Activated naive CD4-positive, alpha-beta T cell treated with anti-CD3 and anti-CD28 coated beads, Interleukin-2, amount 50 U/mL, for 72 hours (primary cell): Measurements from ENCODE around the gene TLE5. TPM values are rescaled to one million over a fixed set of nuclear protein-coding genes. Genes with fewer than 3 reads are reported as not detected.
"Not testable (repeated sequence)": the region's sequence is repeated elsewhere in the genome, so short reads cannot be mapped to it uniquely, and the experiment has no call there.

Experiments used
- ATAC-seq, 2 donors: fragments of 150-1000 bp; cut with Tn5 transposase; 2 replicates each; pipeline ENCODE4 v1.10.0; 2021; ENCODE audit warnings: mild to moderate bottlenecking in 2 of 2, moderate library complexity in 2 of 2
- DNase-seq, 2 donors: peaks; one replicate each; pipeline ENCODE4 v3.0.0; 2021 to 2022; ENCODE audit warnings: low spot score in 2 of 2
- H3K27ac Mint-ChIP-seq, 2 donors: one replicate each; pipeline ENCODE4 v1.8.0; 2022; ENCODE audit warnings: mild to moderate bottlenecking in 2 of 2, mixed read lengths in 2 of 2
- H3K36me3 Mint-ChIP-seq, 2 donors: one replicate each; pipeline ENCODE4 v1.8.0; 2022; ENCODE audit warnings: mixed read lengths in 2 of 2
- H3K9me3 Mint-ChIP-seq, 2 donors: one replicate each; pipeline ENCODE4 v1.8.0; 2022; ENCODE audit warnings: mixed read lengths in 2 of 2
- total RNA-seq, 2 donors: library from RNA; stranded (reverse); gene quantifications; one replicate each; pipeline ENCODE4 v1.2.3, GENCODE V29; 2022

TLE5 gene
- total RNA-seq, 2 donors from 2014 or later = 335 to 405 TPM

DNA sequence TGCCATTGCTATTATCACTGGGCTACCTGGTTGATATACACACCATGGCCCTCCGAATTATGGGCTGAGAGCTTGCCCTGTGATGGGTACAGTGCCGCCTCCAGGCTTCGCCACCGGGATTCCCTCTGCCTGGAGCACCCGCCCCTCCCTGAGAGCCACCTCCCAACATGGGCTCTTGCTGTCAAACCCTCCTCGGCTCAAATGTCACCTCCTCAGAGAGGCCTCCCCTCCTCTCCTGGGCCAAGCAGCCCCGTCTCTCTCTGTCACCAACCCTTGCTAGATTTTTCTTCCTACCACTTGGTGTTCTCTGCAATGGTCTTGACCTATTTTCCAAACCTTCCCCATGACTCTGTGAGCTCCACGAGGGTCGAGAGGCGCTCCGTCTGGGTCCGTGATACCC, 21.0 kb downstream of the TLE5 start:
- no peak for DNase-seq
- no peaks in the 10 kb centered on the region for H3K9me3 Mint-ChIP-seq
- no peak for ATAC-seq
- peak overlapping the region in 1 of 2 donors; percentile 39 for H3K27ac Mint-ChIP-seq
- no peaks in the 10 kb centered on the region for H3K36me3 Mint-ChIP-seq

- Mint-ChIP-seq H3K9me3 (no peaks in the 10 kb centered on the region), H3K36me3 (no peaks in the 10 kb centered on the region), H3K27ac (no peak overlapping the region)
- DNase-seq (no peak), ATAC-seq (no peak)
These were observed 22.6 kb downstream of the TLE5 start for GRCh38 chr19:3039641-3040077.

DNA sequence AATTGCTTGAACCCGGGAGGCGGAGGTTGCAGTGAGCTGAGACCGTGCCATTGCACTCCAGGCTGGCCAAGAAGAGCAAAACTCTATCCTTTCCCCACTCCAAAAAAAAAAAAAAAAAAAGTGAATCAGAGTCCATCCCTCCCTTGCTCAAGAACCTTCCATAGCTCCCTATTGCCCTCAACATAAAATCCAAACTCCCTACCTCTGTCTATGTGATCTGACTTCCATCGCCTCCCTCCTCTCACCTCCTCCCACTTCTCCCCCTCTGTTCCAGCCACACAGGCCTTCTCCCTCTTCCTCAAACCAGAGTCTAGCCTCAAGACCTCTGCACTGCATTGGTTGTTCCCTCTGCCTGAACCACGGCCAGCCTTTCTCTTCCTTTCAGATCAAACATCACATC, 23.2 kb downstream of the TLE5 start:
- Mint-ChIP-seq H3K27ac (no peak overlapping the region), H3K36me3 (no peaks in the 10 kb centered on the region), H3K9me3 (no peaks in the 10 kb centered on the region)
- ATAC-seq (no peak), DNase-seq (no peak)

DNA sequence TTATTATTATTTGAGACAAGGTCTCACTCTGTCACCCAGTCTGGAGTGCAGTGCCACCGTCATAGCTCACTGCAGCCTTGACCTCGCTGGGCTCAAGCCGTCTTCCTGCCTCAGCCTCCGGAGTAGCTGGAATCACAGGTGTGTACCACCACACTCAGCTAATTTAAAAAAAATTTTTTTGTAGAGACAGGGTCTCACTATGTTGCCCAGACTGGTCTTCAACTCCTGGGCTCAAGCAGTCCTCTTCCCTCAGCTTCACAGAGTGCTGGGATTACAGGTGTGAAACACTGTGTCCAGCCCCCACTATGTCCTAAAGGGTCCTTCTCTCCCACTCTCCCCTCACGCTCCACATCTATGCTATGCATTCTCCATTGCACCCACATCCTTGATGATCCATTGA, 24.1 kb downstream of the TLE5 start:
- Mint-ChIP-seq H3K36me3 (no peaks in the 10 kb centered on the region), H3K27ac (no peak overlapping the region), H3K9me3 (no peaks in the 10 kb centered on the region)
- DNase-seq (no peak), ATAC-seq (no peak)

DNA sequence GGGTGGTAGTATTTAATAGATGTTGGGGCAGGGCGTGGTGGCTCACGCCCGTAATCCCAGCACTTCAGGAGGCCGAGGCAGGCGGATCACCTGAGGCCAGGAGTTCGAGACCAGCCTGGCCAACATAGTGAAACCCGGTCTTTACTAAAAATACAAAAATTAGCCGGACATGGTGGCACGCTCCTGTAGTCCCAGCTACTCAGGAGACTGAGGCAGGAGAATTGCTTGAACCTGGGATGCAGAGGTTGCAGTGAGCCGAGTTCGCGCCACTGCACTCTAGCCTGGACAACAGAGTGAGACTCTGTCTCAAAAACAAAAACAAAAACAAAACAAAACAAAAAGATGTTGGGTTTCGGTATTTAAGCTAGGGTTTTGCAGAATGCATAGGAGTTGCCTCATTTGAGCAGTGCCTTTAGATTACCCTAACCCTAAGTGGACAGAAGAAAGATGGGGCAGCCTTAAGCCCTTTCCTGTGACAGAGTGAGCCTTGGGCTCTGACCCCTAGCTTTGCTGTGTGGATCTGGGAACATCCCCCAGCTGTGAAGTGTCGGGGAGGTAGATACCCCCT, 25.2 kb downstream of the TLE5 start:
- peak overlapping the region; percentile 79 to 92 for H3K27ac Mint-ChIP-seq
- DNase-seq, H3K9me3 Mint-ChIP-seq, H3K36me3 Mint-ChIP-seq, ATAC-seq: not testable (repeated sequence)

DNA sequence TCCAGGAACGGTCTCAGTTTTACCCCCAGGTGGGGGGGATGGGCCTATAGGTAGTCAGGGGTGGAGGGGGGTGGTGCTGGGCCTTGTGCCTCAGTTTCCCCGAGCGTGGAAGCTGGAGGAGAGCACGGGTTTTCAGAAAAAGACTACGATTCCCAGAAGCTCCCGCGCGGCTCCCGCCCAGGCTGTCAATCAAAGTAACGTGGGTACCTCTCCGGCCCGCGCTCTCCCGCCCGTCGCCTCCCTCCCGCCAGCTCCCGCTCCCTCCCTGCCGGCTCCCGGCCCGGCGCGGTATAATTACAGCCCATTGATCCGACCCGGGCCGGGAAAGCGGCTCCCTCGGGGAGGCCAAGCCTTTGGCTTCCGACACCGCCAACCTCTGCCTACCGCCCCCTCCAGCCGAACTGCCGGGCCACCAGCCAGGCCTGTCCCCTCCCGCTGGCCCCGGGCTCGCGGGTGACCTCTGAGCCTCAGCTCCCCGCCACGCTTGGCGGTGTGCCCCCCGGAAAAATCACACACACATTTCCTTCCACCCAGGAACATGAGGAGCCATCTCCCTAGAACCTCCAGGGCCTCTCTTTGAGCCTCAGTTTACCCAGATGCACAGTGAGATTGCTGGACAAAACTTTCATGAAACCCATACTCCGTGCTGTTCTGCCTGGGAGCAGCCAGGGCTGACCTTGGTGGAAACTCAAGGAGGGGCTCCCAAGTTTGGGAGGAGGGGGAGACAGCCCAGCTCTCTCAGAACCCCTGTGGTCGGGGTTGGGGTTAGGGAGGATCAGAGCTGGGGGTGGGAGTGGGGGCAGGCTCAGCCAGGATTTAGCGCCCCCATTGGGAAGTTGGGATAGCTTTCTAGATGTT, 25.9 kb downstream of the TLE5 start:
- DNase-seq (peak; percentile 80 to 88), ATAC-seq (peak; percentile 71 to 72)
- peak overlapping the region; percentile 91 to 92 for H3K27ac Mint-ChIP-seq
- no peaks in the 10 kb centered on the region for H3K9me3 Mint-ChIP-seq
- no peaks in the 10 kb centered on the region for H3K36me3 Mint-ChIP-seq

DNA sequence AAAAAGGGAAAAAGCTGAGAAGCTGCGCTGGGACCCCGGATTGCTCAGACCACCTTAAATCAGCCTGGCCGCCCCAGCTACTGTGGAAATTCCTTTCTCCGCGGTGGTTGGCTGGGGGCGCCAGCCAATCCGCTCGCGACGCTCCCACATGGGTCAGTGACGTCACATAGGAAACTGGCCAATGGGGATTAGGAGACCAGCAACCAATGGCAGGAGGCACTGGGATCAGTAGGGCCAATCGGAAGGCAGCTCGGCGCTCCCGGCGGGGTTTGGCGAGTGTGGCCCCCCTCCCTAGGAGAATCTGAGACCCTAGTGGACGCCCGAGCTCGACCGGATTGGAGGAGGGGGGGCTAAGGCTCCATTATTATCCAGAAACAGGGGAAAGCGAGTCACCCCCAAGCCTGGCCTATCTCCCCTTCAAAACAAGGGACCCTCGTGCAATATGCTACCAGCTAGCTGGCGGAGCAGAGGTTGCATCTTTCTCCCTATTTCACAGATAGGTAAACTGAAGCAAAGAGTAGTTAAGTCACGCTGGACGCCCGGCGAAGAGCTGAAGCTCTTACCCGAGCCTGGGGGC, 26.7 kb downstream of the TLE5 start:
- Mint-ChIP-seq H3K27ac (peak overlapping the region; percentile 91 to 92), H3K36me3 (no peaks in the 10 kb centered on the region), H3K9me3 (no peaks in the 10 kb centered on the region)
- peak; percentile 94 to 96 for DNase-seq
- peak; percentile 91 to 95 for ATAC-seq

DNA sequence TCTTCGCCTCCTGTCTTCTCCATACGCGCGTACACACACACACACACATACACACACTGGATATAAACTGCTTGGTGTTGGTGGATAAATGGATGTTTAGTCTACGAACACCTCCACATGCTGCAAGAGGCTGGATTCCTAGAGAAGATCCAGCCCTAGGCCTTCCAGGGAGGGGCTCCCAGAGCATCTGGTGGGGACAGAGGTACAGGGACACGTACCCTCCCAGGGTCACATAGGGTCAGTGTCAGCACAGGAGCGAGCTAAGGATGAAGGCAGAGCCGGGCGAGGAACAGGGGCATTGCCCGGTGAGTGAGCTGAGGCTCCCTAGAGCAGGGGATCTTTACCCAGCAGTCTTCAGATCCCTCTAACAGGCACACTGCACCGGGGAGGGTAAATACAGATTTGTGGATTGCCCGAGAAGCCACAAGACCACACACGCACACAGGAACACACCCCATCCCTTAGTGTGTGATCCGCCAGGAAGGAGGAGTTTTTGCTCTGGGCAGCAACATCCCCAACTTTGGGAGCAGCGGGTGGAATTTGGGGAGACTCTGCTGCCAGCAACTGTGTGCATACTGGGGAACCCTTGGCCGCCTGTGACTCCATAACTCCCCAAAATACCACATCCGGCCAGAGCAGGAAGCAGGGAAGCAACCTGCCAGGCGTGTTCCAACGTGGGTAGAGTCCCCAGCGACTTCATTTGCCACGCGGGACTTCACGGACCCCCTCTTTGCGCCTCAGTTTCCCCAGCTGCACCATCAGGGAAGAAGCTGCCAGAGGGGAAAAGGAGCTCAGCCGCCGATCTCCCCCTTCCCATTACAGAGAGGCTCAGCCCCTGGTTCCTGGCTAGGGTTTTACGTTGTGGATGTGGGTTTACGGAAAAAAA, 27.4 kb downstream of the TLE5 start:
- H3K9me3 Mint-ChIP-seq = no peaks in the 10 kb centered on the region
- ATAC-seq (peak; percentile 17 to 50), DNase-seq (peak; percentile 42 to 74)
- peak overlapping the region; percentile 91 to 92 for H3K27ac Mint-ChIP-seq
- no peaks in the 10 kb centered on the region for H3K36me3 Mint-ChIP-seq

DNA sequence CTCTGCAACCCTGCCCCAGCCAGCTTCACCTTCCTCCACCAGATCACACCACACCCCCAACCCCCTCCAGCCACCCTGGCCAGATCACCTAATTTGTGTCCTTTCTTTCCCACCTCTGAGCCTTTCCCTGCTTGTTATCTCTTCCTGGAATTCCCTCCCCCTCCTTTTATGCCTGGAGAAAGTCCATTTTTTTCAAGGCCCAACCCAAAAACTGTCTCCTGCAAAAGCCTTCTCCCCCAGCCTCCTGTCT, 28.0 kb downstream of the TLE5 start:
- DNase-seq = no peak
- Mint-ChIP-seq H3K36me3 (no peaks in the 10 kb centered on the region), H3K9me3 (no peaks in the 10 kb centered on the region), H3K27ac (peak overlapping the region in 1 of 2 donors; percentile 92)
- ATAC-seq = no peak

- DNase-seq = no peak
- no peak for ATAC-seq
- Mint-ChIP-seq H3K36me3 (no peaks in the 10 kb centered on the region), H3K27ac (peak overlapping the region; percentile 22 to 92), H3K9me3 (no peaks in the 10 kb centered on the region)
These were observed 28.5 kb downstream of the TLE5 start for GRCh38 chr19:3033595-3034405.

DNA sequence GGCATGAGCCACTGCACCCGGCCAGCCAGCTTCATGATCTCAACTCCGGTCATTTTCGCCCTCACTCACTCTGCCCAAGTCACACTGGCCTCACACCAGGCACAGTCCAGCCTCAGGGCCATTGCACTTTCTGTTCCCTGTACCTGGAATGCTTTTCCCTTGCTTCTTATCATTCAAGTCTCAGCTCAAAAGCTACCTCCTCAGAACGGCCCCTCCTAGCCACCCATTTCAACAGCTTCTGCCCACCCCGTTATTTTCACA, 30.8 kb downstream of the TLE5 start:
- Mint-ChIP-seq H3K27ac (no peak overlapping the region), H3K9me3 (no peaks in the 10 kb centered on the region), H3K36me3 (no peaks in the 10 kb centered on the region)
- ATAC-seq (no peak), DNase-seq (no peak)

GRCh38 chr19:3029065-3029923, 33.0 kb downstream of the TLE5 start, which contains the start of gene TLE2:
Gene TLE2 (minus strand): TSS chr19:3029280. CDS start chr19:3028904, 376 bp downstream.
- H3K36me3 Mint-ChIP-seq = no peaks in the 10 kb centered on the region
- ATAC-seq = peak; percentile 37 to 53
- no peak within 1 kb of the TSS for H3K27ac Mint-ChIP-seq
- H3K9me3 Mint-ChIP-seq = no peaks in the 10 kb centered on the region
- no peak for DNase-seq

- Mint-ChIP-seq H3K9me3 (no peaks in the 10 kb centered on the region), H3K36me3 (no peaks in the 10 kb centered on the region), H3K27ac (no peak overlapping the region)
- DNase-seq (no peak), ATAC-seq (peak in 1 of 2 donors; percentile 10)
These were observed 33.8 kb downstream of the TLE5 start for GRCh38 chr19:3028305-3029064.

DNA sequence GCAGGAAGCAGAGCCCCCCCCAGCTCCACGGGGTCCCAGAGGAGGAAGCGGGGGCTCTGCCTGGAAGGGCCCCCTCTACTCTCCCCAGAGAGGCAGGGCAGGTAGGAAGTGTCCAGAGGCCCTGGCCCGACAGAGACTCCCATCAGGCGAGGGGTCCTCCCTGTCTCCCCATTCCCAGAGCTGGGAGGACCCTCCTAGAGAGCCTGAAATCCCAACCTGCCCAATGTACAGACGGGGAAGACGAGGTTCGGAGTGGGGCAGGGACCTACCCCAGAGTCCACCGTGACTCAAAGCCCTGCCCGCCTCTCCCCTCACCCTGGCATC, 34.4 kb downstream of the TLE5 start:
- H3K27ac Mint-ChIP-seq = no peak overlapping the region
- no peaks in the 10 kb centered on the region for H3K9me3 Mint-ChIP-seq
- DNase-seq (no peak), ATAC-seq (no peak)
- H3K36me3 Mint-ChIP-seq = no peaks in the 10 kb centered on the region

DNA sequence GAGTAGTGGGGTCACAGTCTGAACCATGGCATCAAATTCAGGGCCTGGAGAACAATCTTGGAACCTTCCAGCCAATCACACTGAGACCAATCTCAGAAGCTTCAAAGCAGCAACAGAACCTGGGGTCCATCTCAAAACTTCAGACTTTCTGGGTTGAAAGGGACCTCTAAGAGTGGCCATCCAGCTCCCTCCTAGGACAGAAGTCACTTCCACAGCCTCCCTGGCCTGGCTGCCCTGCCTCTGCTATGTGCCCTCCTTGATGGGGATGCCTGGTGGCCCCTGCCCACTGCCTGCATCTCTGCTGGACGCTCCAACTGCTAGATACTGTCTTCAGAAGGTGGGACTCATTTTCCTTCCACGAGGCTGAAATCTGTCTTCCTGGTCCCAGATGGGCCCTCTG, 35.0 kb downstream of the TLE5 start:
- no peaks in the 10 kb centered on the region for H3K36me3 Mint-ChIP-seq
- H3K9me3 Mint-ChIP-seq = no peaks in the 10 kb centered on the region
- no peak overlapping the region for H3K27ac Mint-ChIP-seq
- ATAC-seq (no peak), DNase-seq (no peak)
